ENCODE results near the gene UBASH3B.
"Not testable (repeated sequence)": the region's sequence is repeated elsewhere in the genome, so short reads cannot be mapped to it uniquely, and the experiment has no call there.

UBASH3B gene

GRCh38 chr11:122853971-122854446 lies 198.5 kb downstream of the UBASH3B start:
- no peak overlapping the region for H3K9ac ChIP-seq (ENCODE audit: low read length)
- no peaks in the 10 kb centered on the region for H3K9me3 ChIP-seq (ENCODE audit: insufficient read depth, low read length)
- H3K79me2 ChIP-seq (ENCODE audit: low read length) = no peaks in the 10 kb centered on the region
- no peaks in the 10 kb centered on the region for H4K20me1 ChIP-seq (ENCODE audit: insufficient read depth, low read length)
- peaks cover 23% of the 10 kb centered on the region for H3K4me1 ChIP-seq (ENCODE audit: low read length)
- peaks cover 11% of the 10 kb centered on the region; the same call in 1 of the 2 replicates for H3K27me3 ChIP-seq (ENCODE audit: low read depth, low read length)
- no peak for TF ChIP-seq EZH2phosphoT487 (IDR thresholded peaks at IDR 0.05; ENCODE audit: low read depth)
- TF ChIP-seq, protein P1, sequence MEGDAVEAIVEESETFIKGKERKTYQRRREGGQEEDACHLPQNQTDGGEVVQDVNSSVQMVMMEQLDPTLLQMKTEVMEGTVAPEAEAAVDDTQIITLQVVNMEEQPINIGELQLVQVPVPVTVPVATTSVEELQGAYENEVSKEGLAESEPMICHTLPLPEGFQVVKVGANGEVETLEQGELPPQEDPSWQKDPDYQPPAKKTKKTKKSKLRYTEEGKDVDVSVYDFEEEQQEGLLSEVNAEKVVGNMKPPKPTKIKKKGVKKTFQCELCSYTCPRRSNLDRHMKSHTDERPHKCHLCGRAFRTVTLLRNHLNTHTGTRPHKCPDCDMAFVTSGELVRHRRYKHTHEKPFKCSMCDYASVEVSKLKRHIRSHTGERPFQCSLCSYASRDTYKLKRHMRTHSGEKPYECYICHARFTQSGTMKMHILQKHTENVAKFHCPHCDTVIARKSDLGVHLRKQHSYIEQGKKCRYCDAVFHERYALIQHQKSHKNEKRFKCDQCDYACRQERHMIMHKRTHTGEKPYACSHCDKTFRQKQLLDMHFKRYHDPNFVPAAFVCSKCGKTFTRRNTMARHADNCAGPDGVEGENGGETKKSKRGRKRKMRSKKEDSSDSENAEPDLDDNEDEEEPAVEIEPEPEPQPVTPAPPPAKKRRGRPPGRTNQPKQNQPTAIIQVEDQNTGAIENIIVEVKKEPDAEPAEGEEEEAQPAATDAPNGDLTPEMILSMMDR (IDR thresholded peaks at IDR 0.05; ENCODE audit: low read depth, low read length) = peak; percentile 84
- no peaks in the 10 kb centered on the region for H3K36me3 ChIP-seq (replicated peaks; ENCODE audit: low read depth, low read length)
- H3K4me3 ChIP-seq (ENCODE audit: low read length) = 0 out of 2 replicates have a peak overlapping the region, but pooled peaks have one; percentile 37
- H3K4me2 ChIP-seq (ENCODE audit: low read length) = peak overlapping the region; percentile 53
- peak overlapping the region; percentile 85; the same call in 1 of the 2 replicates for H2AFZ ChIP-seq (ENCODE audit: low read depth, low read length)
- no peak overlapping the region for H3K27ac ChIP-seq (ENCODE audit: low read length)

DNA sequence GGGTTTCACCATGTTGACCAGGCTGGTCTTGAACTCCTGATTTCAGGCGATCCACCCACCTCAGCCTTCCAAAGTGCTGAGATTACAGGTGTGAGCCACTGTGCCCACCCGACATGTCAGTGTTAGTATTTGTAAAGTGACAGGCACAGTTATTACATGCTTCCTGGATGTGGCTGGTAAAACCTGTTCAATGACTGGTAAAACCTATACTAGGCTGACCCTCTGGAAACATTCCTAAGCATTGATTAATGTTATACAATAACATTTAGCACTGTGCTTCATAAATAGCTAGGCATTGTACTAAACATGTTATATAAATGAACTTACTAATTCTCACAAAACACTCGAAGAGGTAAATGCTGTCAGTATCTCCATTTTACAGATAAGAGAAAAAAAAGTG lies 206.1 kb downstream of the UBASH3B start:
- H3K79me2 ChIP-seq (ENCODE audit: low read length) = no peaks in the 10 kb centered on the region
- H3K4me2 ChIP-seq (ENCODE audit: low read length) = no peak overlapping the region
- H2AFZ ChIP-seq (ENCODE audit: low read depth, low read length) = no peak overlapping the region
- H3K9me3 ChIP-seq (ENCODE audit: insufficient read depth, low read length) = no peaks in the 10 kb centered on the region
- peaks cover 13% of the 10 kb centered on the region for H3K4me1 ChIP-seq (ENCODE audit: low read length)
- H3K4me3 ChIP-seq (ENCODE audit: low read length) = no peak overlapping the region
- H3K27me3 ChIP-seq (ENCODE audit: low read depth, low read length) = peaks cover 34% of the 10 kb centered on the region
- 0 out of 2 replicates have a peak, but pooled peaks have one; percentile 14 for TF ChIP-seq EZH2phosphoT487 (IDR thresholded peaks at IDR 0.05; ENCODE audit: low read depth)
- TF ChIP-seq, protein P1 (IDR thresholded peaks at IDR 0.05; ENCODE audit: low read depth, low read length) = no peak
- no peaks in the 10 kb centered on the region for H4K20me1 ChIP-seq (ENCODE audit: insufficient read depth, low read length)
- H3K36me3 ChIP-seq (replicated peaks; ENCODE audit: low read depth, low read length) = no peaks in the 10 kb centered on the region
- H3K27ac ChIP-seq (ENCODE audit: low read length) = no peak overlapping the region
- no peak overlapping the region for H3K9ac ChIP-seq (ENCODE audit: low read length)

- Histone ChIP-seq H3K4me2 (ENCODE audit: low read length) (no peak overlapping the region), H4K20me1 (ENCODE audit: insufficient read depth, low read length) (no peaks in the 10 kb centered on the region), H3K36me3 (replicated peaks; ENCODE audit: low read depth, low read length) (no peaks in the 10 kb centered on the region), H3K79me2 (ENCODE audit: low read length) (no peaks in the 10 kb centered on the region), H3K9me3 (ENCODE audit: insufficient read depth, low read length) (no peaks in the 10 kb centered on the region), H3K27me3 (ENCODE audit: low read depth, low read length) (peaks cover 39% of the 10 kb centered on the region), H3K4me3 (ENCODE audit: low read length) (no peak overlapping the region), H3K4me1 (ENCODE audit: low read length) (peaks cover 9% of the 10 kb centered on the region), H2AFZ (ENCODE audit: low read depth, low read length) (no peak overlapping the region), H3K27ac (ENCODE audit: low read length) (no peak overlapping the region), H3K9ac (ENCODE audit: low read length) (no peak overlapping the region)
- TF ChIP-seq, protein P1 (IDR thresholded peaks at IDR 0.05; ENCODE audit: low read depth, low read length) = no peak
- peak; percentile 8; the same call in 1 of the 2 replicates for TF ChIP-seq EZH2phosphoT487 (IDR thresholded peaks at IDR 0.05; ENCODE audit: low read depth)
Observed at GRCh38 chr11:122862091-122862490, 206.6 kb downstream of the UBASH3B start.

- not testable (repeated sequence) for H2AFZ ChIP-seq (ENCODE audit: low read depth, low read length); H3K4me1 ChIP-seq (ENCODE audit: low read length); H3K4me3 ChIP-seq (ENCODE audit: low read length)
Observed at GRCh38 chr11:122863154-122863553, 207.6 kb downstream of the UBASH3B start.

More at GRCh38 chr11:122863154-122863553, 207.6 kb downstream of the UBASH3B start:
- peaks cover 46% of the 10 kb centered on the region for H3K27me3 ChIP-seq (ENCODE audit: low read depth, low read length)
- not testable (repeated sequence) for H3K4me2 ChIP-seq (ENCODE audit: low read length); H3K79me2 ChIP-seq (ENCODE audit: low read length); H3K27ac ChIP-seq (ENCODE audit: low read length); H4K20me1 ChIP-seq (ENCODE audit: insufficient read depth, low read length); H3K36me3 ChIP-seq (replicated peaks; ENCODE audit: low read depth, low read length); H3K9ac ChIP-seq (ENCODE audit: low read length); H3K9me3 ChIP-seq (ENCODE audit: insufficient read depth, low read length)
